IPS DF 19.7 (cell line): ENCODE results near the gene IGF2.
"Not testable (repeated sequence)": the region's sequence is repeated elsewhere in the genome, so short reads cannot be mapped to it uniquely, and the experiment has no call there.

Source experiments
- DNase-seq: peaks from one replicate; pipeline ENCODE4 v3.0.0-alpha.2; 2013; ENCODE audit warnings: low read depth, low spot score

Gene IGF2

DNA sequence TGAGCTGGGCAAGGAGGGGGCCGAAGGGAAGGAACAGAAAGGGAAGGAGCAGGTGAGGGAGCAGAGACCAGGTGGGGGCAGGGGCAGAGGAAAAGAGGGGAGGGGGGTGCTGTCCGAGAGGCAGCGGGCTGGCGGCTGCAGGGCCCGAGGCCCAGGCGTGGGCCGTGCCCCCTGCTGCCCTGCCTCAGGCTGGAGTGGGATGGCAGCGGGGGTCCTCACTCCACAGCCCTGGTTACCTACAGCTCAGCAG, 2.3 kb downstream of the IGF2 start:
- DNase-seq: no peak

DNA sequence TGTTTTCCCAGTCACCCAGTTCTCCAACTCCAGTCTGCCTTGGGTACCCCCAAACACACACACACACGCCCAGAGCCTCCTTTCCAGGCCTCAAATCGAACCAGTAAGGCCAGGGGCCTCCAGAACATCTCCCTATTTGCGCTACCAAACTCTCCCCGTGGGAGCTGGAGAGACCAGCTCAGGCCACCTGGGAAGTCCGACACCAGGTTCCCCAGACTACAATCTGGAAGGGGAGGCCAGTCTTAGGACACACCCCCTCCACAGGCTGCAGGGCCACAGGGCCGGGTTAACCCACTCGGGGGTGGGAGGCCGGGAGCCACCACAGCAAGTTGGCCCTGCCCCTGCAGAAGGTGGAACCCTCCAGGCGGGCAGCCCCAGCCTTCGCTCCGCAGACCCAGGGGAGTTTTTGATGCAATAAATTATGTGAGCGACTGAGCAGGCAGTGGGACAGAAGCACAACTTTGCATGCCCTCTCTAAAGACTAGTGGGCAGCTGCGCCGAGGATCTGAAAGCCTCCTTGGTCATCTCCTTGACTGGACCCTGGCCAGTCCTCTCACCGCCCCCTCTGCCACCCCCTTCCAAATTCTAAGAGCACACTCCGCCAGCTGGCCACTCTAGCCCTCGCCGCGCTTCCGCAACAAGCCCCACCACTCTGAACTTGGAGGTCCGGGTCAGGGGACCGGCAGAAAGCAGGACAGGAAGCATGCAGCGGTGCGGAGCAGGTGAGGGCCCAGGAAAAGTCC, 2.8 kb downstream of the IGF2 start:
- no peak for DNase-seq

DNA sequence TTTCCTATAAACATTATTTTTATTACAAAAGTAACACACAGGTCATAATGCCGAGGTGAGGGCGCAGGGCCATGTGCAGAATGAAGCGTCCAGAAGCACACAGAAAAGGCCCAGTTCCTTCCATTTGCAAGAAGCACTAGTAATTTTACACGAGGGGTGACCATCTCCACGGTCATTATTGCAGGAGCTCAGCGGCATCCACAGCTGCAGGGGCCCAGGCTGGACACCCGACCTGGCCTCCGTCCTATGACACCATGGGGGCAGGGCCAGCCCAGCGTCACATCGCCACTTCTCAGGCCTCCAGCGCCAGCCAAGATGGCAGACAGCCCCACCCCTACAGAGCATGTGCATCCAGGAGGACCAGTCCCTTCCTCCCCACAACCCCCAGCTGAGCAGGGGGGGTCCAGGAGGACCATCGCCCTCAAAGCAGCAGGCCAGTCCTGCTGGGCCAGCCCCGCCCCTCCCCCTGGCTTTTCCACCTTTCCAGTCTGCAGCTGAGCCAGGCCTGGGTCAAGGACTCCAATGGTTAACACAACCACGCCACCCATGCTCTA, 3.5 kb downstream of the IGF2 start:
- DNase-seq: no peak

DNA sequence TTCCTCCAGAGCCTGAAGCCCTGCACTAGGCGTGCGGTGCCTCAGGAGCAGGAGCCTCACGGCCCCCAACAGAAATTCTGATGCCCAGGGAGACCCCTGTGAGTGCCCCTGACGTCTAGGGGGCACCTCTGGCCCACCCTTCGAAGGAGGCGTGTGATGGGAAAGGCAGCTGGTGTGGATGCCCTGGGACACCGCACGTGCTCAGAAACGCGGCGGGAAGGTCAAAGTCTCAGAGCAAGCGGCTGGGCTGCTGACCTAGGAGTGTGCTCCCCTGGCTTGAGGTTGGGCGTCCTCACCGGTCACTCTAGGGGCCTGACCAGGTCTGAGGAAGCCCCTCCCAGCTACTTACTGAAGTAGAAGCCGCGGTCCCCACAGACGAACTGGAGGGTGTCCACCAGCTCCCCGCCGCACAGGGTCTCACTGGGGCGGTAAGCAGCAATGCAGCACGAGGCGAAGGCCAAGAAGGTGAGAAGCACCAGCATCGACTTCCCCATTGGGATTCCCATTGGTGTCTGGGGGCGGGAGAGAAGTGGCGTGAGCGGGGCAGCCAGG, 4.1 kb downstream of the IGF2 start:
- DNase-seq: no peak

DNA sequence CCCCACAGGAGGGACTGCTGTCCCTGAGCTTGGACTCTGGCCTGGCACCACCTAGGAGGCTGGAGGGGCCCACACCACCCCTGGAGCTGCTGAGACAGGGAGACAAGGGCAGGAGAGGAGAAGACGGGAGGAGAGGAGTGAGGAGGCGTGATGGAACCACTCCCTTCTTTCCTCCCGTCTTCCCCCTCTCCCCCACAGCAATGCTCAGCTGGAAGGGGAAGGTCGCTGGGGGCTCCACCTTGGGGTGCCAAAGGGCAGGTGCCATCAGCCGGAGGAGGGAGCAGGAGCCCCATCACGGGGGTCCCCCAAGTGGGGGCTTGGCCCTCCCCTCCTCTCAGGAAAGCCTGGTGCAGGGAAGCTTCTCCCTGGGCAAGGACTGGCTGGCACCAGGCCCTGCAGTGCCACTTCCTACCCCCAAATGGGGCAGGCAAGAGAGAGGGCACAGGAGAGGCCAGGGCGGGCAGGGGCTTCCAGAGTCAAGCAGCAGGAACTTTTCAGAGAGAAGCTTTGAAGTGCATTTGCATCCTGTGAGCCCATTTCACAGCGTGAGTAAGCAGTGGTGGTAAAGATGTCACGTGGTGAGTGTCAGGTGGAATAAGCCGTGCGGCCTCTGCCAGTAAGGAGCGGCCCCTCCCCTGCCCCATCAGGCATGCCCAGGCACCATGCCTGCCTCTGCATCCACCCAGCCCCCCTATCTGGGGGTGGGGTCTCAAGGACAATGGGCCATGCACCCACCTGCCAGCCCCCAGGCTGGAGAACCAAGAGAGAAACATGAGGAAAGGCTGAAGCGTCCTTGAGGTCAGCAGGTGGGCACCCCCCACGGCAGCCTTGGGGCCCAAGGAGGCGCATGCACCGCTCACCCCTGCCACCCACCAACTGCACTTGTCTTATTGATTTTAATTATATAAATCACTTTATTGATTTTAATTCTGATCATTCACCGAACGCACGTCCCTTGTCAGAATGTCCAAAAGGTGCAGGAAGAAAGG, 4.9 kb downstream of the IGF2 start:
- no peak for DNase-seq

DNA sequence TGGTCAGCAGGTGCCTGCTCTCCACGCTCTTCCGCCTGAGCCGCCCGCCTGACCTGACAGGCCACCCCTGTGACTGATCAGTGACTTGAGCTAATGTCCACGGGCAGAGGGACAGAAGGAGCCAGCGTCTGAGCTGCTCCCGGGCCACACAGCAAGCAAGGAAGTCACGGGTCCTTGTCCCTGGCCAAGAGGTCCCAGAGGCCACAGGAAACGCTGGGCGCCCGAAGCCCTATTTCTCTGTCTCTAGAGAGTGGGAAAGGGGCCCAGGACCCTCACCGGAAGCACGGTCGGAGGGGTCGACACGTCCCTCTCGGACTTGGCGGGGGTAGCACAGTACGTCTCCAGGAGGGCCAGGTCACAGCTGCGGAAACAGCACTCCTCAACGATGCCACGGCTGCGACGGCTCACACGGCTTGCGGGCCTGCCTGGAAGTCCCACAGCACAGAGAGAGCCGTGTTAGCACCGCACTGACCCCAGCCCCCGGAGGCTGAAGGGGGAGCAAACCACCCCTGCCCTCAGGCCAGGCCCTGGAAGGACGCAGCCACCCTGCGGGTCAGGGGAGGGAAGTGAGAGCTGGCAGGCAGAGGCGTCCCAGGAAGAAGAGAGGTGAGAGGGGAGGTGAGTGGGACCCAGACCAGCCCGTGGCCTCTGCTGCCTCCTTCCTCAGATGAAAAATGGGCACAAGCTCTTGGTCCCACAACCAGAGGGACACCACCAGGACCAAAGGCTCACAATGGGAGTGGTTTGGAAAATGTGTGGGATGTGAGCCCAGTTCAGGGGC, 5.8 kb downstream of the IGF2 start:
- no peak for DNase-seq

DNA sequence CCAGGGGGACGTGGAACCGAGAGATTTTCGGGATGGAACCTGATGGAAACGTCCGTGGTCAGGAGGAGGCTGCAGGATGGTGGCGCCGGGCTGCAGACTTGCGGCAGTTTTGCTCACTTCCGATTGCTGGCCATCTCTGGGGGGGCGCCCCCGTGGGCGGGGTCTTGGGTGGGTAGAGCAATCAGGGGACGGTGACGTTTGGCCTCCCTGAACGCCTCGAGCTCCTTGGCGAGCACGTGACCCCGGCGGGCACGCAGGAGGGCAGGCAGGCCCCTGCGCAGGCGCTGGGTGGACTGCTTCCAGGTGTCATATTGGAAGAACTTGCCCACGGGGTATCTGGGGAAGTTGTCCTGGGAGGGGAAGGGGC, 6.3 kb downstream of the IGF2 start:
- no peak for DNase-seq

DNA sequence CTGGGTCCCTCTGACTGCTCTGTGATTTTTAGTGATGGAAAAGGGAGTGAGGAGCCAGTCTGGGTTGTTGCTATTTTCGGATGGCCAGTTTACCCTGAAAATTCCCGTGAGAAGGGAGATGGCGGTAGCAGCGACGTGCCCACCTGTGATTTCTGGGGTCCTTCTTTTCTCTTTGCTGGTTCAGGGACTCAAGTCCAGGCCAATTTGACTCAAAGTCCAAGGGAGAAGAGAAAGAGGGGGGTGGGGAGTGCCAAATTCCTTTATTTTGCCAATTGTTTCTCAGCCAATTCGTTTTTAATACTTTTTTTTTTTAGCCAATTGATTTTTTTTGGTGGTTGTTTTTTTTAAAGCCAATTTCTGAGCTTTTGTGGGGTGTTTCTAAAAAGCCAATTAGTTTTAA, 6.9 kb downstream of the IGF2 start:
- DNase-seq: no peak

DNA sequence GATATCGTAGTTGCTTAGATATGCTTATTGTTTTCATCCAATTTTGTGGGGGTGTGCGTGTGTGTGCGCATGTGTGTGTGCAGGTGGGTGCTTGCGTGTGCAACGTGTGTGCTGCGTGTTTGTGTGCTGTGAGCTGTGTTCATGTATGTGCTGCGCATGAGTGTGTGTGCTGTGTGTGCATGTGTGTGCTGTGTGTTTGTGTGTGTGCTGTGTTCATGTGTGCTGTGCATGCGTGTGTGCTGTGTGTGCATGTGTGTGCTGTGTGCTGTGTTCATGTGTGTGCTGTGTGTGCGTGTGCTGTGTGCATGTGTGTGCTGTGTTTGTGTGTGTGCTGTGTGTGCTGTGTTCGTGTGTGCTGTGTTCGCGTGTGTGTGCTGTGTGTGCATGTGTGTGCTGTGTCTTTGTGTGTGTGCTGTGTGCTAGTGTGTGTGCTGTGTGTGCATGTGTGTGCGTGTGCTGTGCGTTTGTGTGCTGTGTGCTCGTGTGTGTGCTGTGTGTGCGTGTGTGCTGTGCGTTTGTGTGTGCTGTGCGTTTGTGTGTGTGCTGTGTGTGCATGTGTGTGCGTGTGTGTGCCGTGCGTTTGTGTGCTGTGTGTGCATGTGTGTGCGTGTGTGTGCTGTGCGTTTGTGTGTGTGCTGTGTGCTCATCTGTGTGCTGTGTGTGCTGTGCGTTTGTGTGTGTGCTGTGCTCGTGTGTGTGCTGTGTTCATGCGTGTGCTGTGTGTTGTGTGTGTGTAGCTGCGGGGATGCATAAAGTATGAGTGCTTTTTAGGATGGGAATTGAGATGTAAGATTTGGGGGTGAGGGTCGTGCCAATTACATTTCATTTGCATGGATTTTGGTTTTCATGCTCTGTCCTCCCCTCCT, 7.6 kb downstream of the IGF2 start:
- no peak for DNase-seq

DNA sequence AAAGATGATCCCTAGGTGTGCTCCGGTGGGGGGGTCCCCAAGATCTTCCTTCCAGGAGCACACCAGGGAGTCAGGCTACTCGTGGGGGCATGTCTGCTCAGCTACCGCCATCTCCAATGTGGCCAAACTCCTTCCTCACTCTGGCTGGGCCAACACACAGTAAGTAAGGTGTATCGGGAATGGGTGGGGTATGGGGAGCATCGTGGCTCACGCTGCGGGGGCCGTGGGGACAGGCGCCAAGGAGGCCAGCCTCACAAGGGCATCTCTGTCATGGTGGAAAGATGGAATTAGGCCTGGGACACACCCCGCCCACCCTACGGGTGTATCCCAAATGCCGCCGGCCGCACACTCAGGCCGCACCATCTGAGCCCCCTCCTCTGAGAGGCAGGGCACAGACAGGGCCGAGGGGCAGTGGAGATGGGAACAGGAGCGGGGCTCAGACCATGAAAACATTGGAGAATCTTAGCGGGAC, 8.3 kb downstream of the IGF2 start:
- no peak for DNase-seq

DNA sequence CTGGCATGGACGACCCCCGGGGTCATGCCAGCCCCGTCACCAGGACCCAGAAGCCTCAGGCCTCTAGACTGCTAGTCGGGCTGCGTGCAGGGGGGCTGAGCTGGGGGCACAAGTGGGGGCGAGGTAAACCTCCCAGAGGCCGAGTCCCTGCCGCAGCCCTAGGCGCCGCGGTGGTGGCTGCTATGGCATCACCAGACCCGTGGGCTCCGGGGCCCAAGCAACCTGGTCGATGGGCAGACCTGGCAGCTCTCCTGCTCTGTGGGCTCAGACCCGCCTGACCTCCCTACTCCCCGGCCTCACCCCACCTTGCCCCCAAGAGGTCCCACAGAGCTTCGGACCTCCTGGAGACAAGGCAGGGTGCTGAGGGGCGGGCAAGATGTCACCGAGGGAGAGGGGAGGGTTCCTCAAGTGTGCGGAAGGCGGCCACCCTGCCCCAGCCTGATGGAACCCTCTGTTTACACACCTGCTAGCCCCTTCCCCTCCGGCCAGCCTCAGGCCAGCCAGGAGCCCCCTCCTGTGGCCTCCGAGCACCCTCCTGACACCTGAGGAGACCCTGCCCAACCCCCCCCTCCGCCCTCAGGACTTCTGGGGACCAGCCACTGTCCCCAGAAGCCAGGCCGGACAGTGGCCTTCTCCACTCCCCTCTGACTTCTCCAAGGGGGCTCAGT, 9.4 kb downstream of the IGF2 start:
- DNase-seq: no peak

DNA sequence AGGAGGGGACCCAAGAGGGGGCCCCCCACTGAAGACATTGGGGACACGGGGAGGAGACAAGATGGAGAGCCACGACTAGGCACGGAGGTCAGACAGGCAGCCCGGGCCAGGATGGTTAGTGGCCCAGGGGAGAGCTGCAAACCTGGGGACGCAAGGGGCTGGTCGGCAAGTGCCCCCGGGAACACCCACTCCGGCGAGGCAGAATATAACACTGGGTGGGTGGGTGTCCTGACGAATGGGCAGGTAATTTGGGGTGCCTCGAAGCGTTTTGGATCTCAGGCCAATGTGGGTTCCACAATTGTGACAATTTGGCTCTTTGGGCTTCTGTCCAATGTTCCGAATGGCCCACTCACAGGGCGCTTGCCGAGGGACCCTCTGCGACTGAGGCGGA, 9.9 kb downstream of the IGF2 start:
- DNase-seq: no peak

DNA sequence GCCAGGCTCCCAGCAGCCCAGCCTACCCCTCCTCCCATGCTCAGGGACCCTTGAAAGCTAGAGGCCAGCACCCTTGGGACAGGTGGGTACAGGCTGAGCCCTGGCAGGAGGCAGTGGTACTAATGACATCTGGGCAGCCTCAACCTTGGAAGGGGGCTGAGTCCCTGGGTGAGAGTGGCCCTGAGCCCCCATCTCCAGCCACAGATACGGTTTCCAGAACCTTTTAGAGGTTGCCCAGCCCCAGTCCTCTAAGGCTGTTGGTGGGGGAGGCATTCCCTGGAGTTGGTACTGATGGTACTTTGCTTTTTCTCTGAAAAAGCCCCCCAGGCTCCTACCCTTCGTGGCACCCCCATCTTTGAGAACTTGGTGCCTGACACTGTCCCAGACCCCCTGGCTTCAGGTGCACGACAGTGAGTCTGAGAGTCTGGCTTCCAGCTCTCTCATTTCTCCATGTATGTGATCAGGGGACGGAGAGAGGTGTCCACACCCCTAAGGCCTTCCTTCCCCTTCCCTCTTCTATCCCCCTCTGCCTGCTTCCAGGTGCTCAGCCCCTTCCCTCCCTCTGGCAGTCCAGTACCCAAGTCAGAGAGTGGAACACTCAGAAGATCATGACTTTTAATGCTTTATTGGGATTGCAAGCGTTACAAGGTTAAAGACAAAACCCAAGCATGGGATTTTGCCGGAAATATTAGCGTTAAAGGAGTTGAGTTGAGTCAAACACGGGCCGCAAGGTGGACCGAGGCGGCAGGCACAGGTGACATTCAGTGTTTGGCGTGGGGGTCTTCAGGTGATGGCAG, 10.5 kb downstream of the IGF2 start:
- no peak for DNase-seq

DNA sequence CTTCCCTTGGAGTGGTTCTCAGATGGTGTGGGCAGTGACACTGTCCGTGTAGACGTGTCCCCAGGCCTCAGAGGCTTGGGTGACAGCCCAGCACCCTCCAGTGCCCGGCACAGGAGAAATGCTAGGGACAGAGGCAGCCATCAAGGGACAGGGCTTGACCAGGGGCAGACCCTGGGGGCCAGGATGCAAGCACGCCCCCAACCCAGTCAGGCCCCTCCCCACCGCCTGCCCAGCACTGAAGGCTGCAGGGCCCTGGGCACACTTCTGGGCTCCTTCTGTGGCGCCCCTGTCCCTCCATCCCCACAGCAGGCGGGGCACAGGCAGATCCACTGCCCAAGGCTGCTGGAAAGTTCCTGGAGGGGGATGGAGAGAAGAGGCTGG, 11.1 kb downstream of the IGF2 start:
- DNase-seq: no peak

DNA sequence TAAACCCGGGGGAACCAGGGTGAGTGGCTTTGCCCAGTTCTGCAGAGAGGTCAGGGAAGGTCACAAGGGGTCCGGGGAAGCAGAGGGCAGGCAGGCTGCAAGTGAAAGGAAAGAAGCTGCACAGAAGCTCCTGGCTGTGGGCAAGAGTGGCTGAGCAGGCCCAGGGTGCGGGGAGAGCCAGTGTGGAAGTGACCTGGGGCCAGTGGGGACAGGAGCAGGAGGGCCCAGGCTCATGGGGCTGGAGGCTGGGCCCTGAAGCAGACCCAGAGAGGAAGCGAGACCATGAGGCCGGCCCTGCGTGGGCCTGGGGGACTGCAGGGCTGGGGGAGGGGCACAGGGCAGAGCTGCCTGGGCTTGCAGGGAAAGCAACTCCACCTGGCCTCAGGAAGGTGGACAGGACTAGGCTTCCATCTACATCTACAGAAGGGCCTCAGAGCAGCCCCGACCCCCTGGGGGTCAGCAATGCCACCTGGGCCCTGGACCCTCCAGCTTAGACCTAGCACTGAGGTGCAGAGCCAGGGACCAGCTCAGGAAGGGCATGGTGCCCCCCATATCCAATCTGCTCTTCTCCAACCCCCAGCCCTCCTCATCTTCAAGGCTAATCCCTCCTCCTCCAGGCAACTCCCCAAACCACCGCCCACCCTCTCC, 11.6 kb downstream of the IGF2 start:
- DNase-seq: no peak

DNA sequence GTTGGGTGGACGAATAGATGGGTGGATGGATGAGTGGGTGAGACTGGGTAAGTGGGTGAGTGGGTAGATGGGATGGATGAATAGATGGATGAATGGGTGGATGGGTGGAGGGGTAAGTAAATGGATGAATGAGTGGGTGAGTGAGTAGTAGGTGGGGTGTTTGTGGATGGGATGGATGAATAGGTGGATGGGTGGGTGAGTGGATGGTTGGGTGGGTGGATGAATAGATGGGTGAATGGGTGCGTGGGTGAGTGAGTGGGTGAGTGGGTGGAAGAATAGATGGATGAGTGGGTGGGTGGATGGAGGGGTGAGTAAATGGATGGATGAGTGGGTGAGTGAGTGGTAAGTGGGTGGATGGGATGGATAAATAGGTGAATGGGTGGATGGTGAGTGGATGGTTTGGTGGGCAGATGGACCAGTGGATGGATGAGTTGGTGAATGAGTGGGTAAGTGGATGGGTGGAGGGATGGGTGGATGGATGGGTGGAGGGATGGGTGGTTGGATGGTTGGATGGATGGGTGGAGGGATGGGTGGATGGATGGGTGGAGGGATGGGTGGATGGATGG, 12.6 kb downstream of the IGF2 start:
- no peak for DNase-seq

DNA sequence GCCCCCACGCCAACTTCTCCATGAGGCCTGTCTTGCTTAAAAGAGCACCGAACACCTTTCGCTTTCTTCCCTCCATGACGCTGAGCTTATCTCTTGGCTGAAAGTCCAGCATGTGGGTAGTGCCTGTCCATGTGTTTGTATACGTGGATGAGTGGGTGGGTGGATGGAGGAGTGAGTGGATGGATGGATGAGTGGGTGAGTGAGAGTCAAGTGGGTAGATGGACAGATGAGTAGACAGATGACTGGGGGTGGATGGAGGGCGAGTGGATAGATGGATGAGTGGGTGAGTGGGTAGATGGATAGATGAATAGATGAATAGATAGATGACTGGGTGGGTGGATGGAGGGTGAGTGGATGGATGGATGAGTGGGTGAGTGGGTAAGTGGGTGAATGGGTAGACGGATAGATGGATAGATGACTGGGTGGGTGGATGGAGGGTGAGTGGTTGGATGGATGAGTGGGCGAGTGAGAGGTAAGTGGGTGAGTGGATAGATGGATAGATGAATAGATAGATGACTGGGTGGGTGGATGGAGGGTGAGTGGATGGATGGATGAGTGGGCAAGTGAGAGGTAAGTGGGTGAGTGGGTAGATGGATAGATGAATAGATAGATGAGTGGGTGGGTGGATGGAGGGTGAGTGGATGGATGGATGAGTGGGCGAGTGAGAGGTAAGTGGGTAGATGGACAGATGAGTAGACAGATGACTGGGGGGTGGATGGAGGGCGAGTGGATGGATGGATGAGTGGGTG, 14.3 kb downstream of the IGF2 start:
- not testable (repeated sequence) for DNase-seq

DNA sequence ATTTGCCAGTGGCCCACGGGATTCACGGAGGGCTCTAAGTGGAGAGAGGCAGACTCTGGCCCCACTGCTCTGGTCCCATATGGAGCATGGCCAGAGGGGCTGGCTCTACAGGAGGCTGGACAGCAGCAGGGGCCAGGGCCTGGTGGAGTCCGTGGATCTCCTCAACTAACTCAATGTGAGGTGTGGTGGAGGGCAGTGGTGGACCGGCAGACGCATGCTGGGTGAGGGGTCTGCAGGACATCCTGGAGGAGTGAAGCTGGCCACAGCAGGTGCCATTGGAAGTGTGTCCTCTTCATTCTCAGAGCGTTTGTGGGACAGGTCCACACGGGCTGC, 15.6 kb downstream of the IGF2 start:
- no peak for DNase-seq
